Testis (tissue), 2 donors: ENCODE results near the gene EP400.

ENCODE experiments used
- POLR2A ChIP-seq: fragments of 450-650 bp; IDR thresholded peaks from one replicate; pipeline ENCODE4 v1.6.1; 2017; ENCODE audit warnings: antibody characterized with exemption, mild to moderate bottlenecking, moderate library complexity
- TF ChIP-seq, protein P1 (sequence below), 3 experiments: fragments of 450-650 bp in 2 of 3; fragments of 200-600 bp in 1 of 3; sonication (generic) in 1 of 3; IDR thresholded peaks; one replicate each; pipeline ENCODE4 v1.5.1; 2016 to 2019; ENCODE audit warnings: antibody characterized with exemption in 3 of 3, mild to moderate bottlenecking in 2 of 3, moderate library complexity in 1 of 3

GRCh38 chr12:132024758-132025157 lies 75.0 kb downstream of the EP400 start:
- TF ChIP-seq, protein P1, sequence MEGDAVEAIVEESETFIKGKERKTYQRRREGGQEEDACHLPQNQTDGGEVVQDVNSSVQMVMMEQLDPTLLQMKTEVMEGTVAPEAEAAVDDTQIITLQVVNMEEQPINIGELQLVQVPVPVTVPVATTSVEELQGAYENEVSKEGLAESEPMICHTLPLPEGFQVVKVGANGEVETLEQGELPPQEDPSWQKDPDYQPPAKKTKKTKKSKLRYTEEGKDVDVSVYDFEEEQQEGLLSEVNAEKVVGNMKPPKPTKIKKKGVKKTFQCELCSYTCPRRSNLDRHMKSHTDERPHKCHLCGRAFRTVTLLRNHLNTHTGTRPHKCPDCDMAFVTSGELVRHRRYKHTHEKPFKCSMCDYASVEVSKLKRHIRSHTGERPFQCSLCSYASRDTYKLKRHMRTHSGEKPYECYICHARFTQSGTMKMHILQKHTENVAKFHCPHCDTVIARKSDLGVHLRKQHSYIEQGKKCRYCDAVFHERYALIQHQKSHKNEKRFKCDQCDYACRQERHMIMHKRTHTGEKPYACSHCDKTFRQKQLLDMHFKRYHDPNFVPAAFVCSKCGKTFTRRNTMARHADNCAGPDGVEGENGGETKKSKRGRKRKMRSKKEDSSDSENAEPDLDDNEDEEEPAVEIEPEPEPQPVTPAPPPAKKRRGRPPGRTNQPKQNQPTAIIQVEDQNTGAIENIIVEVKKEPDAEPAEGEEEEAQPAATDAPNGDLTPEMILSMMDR (IDR thresholded peaks at IDR 0.05): no peak
- TF ChIP-seq POLR2A: no peak
